KOPT-K1 (cell line): ENCODE measurements around the gene ACSL1.
"Not testable (repeated sequence)": the region's sequence is repeated elsewhere in the genome, so short reads cannot be mapped to it uniquely, and the experiment has no call there.

ENCODE experiments used
- H3K27ac ChIP-seq: fragments of 200-600 bp; sonication (generic); 2 replicates; pipeline ENCODE4 v1.5.1; 2016; ENCODE audit warnings: antibody characterized with exemption, mild to moderate bottlenecking, low read depth, low read length; ENCODE audit not compliant: poor library complexity, severe bottlenecking
- H3K36me3 ChIP-seq: fragments of 200-600 bp; sonication (generic); 2 replicates; pipeline ENCODE4 v1.5.1; 2017; ENCODE audit warnings: antibody characterized with exemption, mild to moderate bottlenecking, low read length, moderate library complexity; ENCODE audit not compliant: insufficient read depth
- H3K9me3 ChIP-seq: fragments of 200-600 bp; sonication (generic); 2 replicates; pipeline ENCODE4 v1.5.1; 2017; ENCODE audit warnings: antibody characterized with exemption, low read length, mild to moderate bottlenecking; ENCODE audit not compliant: insufficient read depth, poor library complexity, severe bottlenecking

Gene ACSL1

DNA sequence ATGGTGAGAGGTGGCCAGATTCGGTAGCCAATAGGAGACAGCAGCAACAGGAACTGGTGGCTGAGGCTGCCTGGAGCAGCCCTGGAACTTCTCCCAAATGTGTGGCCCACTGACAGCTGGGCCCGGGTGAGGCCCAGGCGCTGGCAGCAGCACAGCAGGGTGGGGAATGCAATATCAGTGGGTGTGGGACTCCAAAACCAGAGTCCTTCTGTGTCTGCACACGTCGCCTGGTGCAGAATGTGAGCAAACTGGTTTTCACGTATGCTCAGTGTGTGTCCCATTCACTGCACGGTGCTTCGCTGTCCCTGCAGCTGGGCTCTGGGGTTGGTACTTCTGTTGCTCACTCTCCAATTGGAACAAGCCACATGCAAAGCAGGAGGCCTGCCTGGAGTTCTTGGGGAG lies 77.5 kb downstream of the ACSL1 start:
- no peak overlapping the region for H3K27ac ChIP-seq
- H3K36me3 ChIP-seq = no peaks in the 10 kb centered on the region
- no peaks in the 10 kb centered on the region for H3K9me3 ChIP-seq

DNA sequence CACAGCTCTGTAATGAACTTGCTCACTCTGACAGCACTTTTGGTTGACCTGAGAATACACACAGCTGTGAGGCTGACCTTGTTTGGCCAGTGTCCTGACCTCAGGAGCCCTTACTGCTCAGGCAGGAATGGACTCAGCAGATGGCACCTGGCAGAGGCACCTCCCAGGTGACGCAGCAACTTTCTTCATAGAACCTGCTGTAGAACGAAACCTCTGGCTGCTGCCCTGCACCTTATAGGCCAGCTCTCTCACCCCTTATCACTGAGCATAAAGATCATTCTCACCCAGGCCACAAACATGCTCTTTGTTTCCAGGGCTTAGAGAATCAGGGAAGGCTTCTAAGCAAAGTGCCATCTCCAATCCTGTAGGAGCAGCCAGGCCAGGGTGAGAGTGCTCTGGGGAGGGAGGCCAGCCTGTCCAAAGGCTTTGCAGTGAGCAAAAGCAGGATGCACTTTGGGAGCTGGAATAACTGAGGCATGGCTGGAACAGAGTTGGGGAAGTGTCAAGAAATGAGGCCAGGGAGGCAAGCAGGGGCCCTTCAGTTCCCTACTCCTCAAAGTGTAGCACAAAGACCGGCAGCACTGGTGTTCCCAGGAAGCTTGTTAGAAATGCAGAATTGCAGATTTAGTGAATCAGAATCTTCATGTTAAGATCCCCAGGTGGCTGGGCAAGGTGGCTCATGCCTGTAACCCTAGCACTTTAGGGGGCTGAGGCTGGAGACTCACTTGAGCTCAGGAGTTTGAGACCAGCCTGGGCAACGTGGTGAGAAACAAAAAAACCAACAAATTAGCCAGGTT lies 78.5 kb downstream of the ACSL1 start:
- H3K36me3 ChIP-seq = no peaks in the 10 kb centered on the region
- H3K9me3 ChIP-seq = no peaks in the 10 kb centered on the region
- H3K27ac ChIP-seq = peak overlapping the region; percentile 63

DNA sequence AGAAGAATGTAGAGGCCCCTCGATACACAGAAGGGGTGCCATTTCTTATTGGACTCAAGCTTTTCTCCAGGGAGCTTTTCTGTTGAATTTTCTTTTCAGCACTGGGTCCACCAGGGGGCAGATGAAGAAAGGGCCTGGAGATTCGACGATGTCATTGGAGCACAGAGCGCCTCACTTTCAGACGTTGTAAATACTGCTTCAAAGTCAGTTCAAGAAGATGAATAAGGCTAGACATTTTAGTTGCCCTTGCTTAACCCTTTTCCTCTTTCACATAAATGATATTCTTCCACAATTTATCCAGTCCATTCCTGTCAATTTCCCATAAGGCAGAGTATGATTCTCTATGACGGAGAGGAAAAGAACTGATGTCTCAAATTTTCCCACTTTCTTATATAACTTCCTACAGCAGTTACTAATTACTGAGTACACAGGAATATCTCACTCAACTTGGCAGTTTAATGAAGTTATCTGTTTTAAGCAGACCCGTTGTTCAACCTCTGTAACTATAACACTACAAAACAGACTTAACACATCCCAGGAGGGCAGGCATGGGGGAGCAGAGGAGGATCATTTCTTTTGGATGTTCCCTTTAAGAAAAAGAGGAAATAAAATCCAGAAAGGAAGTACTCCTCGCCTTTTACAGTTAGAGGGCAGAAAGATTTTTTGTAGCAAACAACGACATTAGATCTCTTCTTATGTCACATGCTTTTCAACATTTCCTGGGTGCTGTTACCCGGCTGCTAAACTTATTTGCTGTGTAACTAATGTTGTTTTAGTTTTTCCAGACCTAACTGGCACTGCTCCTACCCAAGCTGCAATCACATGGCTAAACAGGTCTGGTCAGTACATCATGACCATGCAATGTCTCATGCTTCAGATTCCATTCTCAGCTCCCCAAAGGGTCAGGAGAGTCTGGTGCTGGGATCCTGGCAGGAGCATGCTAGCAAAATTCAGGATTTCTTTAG lies 79.7 kb downstream of the ACSL1 start:
- H3K27ac ChIP-seq = peak overlapping the region; percentile 63
- H3K36me3 ChIP-seq = no peaks in the 10 kb centered on the region
- H3K9me3 ChIP-seq = peaks cover 3% of the 10 kb centered on the region

DNA sequence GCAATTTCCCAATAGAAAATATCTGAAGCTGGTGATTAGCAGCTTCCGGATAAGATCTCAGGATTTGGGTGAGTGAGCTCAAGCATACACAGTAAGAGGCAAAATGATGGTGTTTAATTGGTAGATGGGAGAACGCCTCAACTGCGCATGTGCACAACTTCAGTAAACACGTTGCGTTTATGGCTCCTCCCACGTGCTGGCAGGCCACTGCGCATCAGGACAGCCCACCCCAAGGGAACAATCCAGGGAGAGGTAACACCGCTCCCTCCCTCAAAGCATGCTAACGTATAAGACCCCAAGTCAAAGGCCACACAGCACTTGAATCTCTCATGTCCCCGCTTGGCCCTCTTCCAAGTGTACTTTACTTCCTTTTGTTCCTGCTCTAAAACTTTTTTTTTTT lies 81.5 kb downstream of the ACSL1 start:
- H3K9me3 ChIP-seq = peaks cover 4% of the 10 kb centered on the region
- H3K36me3 ChIP-seq = no peaks in the 10 kb centered on the region
- no peak overlapping the region for H3K27ac ChIP-seq

DNA sequence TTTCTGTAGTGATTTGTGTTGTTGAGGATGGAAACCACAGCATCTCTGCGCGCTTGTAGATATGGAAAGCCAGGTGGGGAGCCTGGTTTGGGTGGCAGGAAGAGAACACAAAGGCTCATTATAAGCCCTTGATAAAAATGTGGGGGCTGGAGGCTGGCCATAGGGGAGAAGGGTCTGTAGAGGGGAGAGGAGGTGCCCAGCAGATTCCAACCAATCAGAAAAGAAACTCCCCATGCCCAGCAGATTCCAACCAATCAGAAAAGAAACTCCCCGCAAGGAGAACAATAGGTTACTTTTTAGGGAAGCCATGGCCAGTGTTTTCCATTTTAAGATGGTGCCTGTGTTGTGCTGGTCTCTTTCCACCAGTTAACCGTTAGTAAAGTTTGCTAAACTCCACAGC lies 82.1 kb downstream of the ACSL1 start:
- Histone ChIP-seq H3K9me3 (peaks cover 4% of the 10 kb centered on the region), H3K27ac (no peak overlapping the region), H3K36me3 (no peaks in the 10 kb centered on the region)

DNA sequence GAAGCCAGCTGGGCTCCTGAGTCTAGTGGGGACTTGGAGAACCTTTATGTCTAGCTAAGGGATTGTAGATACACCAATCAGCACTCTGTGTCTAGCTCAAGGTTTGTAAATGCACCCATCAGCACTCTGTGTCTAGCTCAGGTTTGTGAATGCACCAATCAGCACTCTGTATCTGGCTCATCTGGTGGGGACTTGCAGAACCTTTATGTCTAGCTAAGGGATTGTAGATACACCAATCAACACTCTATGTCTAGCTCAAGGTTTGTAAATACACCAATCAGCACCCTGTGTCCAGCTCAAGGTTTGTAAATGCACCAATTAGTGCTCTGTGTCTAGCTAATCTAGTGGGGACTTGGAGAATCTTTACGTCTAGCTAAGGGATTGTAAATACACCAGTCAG lies 84.1 kb downstream of the ACSL1 start:
- H3K27ac ChIP-seq, H3K9me3 ChIP-seq: not testable (repeated sequence)

DNA sequence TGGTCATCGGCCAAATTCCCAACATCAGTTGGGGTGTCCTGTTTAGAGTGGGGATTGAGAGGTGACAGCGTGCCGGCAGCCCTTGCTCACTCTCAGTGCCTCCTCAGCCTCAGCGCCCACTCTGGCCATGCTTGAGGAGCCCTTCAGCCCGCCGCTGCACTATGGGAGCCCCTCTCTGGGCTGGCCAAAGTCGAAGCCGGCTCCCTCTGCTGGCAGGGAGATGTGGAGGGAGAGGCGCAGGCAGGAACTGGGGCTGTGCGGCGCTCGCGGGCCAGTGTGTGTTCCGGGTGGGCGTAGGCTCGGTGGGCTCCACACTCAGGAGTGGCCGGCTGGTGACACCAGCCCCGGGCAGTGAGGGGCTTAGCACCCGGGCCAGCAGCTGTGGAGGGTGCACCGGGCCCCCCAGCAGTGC lies 84.8 kb downstream of the ACSL1 start:
- Histone ChIP-seq H3K9me3 (peaks cover 4% of the 10 kb centered on the region), H3K27ac (no peak overlapping the region)

More for the DNA sequence above, 84.1 kb downstream of the ACSL1 start:
- not testable (repeated sequence) for H3K36me3 ChIP-seq

DNA sequence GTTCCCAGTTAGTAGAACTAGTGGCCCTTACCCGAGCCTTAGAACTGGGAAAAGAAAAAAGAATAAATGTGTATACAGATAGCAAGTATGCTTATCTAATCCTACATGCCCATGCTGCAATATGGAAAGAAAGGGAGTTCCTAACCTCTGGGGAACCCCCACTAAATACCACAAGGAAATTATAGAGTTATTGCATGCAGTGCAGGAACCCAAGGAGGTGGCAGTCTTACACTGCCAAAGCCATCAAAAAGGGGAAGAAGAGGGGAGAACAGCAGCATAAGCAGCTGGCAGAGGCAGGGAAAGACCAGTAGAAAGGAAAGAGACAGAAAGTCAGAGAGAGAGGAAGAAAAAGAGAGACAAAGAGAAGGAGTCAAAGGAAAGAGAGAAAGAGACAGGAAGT lies 86.2 kb downstream of the ACSL1 start:
- not testable (repeated sequence) for H3K27ac ChIP-seq, H3K36me3 ChIP-seq, H3K9me3 ChIP-seq

More for the DNA sequence above, 84.8 kb downstream of the ACSL1 start:
- H3K36me3 ChIP-seq = no peaks in the 10 kb centered on the region

DNA sequence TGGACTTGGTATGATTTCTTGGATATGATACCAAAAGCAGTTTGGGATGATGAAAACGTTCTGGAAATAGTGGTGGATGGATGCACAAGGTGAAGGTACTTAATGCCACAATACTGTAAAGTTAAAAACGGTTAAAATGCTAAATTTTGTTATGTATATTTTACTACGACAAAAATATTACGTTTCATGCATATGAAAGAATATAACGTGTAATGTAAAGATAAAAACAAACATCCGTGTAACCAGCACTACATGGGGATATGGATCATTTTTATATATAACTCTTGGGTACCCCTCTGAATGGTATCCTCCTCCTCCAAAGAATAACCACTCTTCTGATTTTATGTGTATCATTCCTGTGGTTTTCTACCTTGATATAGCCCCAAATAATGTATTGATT lies 91.0 kb downstream of the ACSL1 start:
- no peaks in the 10 kb centered on the region for H3K9me3 ChIP-seq
- peak overlapping the region; percentile 91 for H3K27ac ChIP-seq
- peaks cover 28% of the 10 kb centered on the region for H3K36me3 ChIP-seq

DNA sequence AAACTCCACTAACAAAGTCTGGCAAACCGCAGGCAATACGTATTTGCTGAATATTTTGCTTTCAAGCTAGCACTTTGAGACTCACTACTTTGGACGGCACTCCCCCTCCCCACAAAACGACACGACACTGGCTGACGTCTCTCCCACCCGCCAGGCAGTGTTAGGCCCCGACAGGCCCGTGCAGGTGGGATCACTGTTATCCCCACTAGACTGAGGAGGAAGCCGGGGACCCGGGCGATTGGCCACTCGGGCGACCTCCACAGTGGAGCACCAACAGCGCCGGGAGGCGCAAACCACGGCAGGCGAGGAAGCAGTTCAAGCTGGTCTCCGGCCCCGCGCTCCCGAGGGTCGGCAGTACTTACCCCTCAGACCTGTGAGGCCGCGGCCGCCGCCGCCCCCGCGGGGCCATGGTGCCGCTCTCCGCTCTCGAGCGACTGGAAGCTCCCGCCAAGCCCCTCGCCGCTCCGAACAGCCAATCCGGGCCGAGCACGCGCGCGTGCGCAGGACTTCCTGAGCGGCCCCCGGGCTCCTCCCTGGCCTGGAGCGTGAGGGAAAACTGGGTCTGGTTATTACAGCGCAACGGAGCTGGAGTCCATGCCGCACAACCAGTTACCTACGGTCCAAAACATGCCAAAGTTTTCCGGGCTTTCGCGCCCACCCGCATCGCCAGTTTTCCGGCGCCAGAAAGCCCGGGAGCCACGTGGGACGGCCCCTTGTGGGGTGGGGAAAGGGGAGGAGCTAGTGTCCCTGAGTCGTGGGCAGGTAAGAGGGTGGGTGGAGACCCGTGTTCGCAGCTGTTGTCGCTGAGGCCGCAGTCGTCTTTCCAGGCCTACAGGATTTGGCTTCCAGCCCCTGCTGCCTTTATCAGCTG lies 91.9 kb downstream of the ACSL1 start, which contains the start of gene CENPU:
Gene CENPU, minus strand, starts transcription at position 443 of the 871 bp plus-strand sequence. Its CDS starts 34 bp downstream, at position 409.
- H3K27ac ChIP-seq = peak within 1 kb of the TSS; percentile 91
- H3K9me3 ChIP-seq = no peaks in the 10 kb centered on the region
- H3K36me3 ChIP-seq = peaks cover 37% of the 10 kb centered on the region

DNA sequence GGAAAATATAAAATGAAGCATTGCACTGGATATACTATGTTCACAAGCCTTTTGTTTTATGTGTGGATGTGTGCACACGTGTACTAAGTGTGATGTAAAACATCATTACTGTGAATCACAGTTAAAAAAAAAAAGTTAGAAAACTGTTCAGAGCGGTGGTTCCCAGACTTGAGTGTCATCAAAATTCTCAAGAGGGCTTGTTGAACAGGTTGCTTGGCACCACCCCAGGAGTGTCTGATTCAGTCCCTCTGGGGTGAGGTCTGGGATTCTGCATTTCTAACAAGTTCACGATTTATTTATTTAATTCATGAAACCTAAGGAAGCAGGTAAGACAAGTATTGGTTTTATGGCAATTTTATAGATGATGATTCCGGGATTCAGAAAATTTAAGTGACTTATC lies 93.6 kb downstream of the ACSL1 start:
- Histone ChIP-seq H3K27ac (peak overlapping the region; percentile 91), H3K36me3 (peaks cover 55% of the 10 kb centered on the region), H3K9me3 (no peaks in the 10 kb centered on the region)

DNA sequence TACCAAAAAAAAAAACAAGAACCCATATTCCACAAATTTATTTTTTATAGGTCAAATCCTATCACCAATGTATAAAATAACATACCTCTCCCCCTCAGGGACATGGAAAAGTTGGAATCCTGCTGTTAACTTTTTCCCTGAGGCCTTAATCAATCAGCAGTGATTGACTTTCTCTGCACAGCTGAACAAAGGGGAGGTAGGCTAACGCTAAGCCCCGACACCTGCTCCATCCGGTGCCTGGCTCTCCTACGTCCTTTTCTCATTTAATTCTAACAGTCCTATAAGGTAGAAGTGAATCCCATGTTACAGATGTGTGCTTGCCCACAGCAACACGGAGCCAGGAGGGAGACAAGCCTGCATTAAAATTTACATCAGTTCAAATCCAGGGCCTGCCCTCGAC lies 94.7 kb downstream of the ACSL1 start:
- peaks cover 65% of the 10 kb centered on the region for H3K36me3 ChIP-seq
- no peak overlapping the region for H3K27ac ChIP-seq
- no peaks in the 10 kb centered on the region for H3K9me3 ChIP-seq

DNA sequence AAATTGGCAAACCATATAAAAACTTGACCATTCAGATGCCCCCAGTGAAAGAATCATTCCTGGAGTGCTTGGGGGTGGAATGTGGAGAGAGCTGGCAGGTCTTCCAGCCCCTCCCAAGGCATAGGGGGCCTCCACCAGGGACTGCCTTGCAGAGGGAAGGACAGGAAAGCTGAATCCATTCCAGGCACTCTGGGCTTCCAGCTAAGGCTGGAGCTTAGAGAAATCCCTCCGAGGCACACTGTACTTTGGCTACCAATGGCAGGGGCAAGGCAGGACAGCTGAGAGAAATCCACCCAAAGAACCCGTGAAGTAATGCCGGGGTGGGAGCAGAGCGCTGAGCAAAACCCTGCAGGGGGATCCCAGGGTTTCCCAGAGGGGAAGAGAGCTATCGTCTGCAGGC lies 95.8 kb downstream of the ACSL1 start:
- Histone ChIP-seq H3K36me3 (peaks cover 76% of the 10 kb centered on the region), H3K27ac (no peak overlapping the region)

DNA sequence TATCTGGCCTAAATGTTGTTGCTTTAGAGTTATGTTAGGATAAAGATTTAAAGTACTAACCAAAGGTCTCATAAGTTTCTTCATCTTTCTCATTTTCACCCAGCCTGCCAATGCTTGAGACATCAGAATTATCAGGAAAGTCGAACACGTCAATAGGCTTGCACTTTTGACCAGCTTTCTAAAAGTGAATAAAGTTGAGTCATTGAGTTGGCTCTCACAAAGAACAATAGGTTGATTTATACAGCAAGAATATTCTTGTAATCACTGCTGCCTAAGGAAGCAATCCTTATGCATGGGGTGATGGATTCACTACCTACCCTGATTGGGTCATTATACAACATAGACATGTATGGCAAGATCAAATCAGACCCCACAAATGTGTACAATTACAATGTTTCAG lies 96.9 kb downstream of the ACSL1 start:
- Histone ChIP-seq H3K27ac (no peak overlapping the region), H3K9me3 (no peaks in the 10 kb centered on the region), H3K36me3 (peaks cover 87% of the 10 kb centered on the region)

More for the DNA sequence above, 95.8 kb downstream of the ACSL1 start:
- no peaks in the 10 kb centered on the region for H3K9me3 ChIP-seq
